Breast epithelium (tissue), 3 donors: ENCODE measurements around the gene LY9.

Experiments used
- POLR2A ChIP-seq: fragments of 450-650 bp; IDR thresholded peaks from one replicate; pipeline ENCODE4 v1.6.1; 2016; ENCODE audit warnings: antibody characterized with exemption, mild to moderate bottlenecking, moderate library complexity
- TF ChIP-seq, protein P1 (sequence below), 3 donors: fragments of 450-650 bp; IDR thresholded peaks; one replicate each; pipeline ENCODE4 v1.5.1; 2016 to 2017; ENCODE audit warnings: antibody characterized with exemption in 3 of 3, mild to moderate bottlenecking in 3 of 3, moderate library complexity in 3 of 3

DNA sequence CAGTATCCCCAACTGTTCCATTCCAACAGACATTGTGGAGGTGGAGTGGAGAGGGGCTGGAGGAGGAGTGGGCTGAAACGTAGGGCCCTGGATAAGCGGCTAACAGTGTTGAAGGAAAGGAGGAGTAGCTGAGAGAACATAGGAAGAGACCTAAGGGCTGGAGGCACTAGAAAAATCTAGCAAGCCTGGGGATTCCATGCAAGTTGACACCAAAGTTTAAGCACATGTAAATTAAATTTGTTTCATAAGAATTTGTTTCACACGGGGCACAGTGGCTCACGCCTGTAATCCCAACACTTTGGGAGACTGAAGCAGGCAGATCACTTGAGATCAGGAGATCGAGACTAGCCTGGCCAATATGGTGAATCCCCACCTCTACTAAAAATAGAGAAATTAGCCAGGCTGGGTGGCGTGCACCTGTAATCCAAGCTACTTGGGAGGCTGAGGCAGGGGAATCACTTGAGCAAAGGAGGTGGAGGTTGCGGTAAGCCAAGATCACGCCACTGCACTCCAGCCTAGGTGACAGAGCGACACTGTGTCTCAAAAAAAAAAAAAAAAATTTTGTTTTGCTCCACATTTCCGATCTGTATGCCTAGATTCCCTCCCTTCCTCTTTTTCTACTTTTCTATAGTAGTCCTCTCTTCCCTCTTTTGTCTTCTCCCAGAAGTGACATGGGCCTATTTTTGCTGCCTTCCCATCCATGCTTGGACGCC, 67.2 kb downstream of the LY9 start:
- TF ChIP-seq POLR2A, result no peak
- TF ChIP-seq, protein P1, sequence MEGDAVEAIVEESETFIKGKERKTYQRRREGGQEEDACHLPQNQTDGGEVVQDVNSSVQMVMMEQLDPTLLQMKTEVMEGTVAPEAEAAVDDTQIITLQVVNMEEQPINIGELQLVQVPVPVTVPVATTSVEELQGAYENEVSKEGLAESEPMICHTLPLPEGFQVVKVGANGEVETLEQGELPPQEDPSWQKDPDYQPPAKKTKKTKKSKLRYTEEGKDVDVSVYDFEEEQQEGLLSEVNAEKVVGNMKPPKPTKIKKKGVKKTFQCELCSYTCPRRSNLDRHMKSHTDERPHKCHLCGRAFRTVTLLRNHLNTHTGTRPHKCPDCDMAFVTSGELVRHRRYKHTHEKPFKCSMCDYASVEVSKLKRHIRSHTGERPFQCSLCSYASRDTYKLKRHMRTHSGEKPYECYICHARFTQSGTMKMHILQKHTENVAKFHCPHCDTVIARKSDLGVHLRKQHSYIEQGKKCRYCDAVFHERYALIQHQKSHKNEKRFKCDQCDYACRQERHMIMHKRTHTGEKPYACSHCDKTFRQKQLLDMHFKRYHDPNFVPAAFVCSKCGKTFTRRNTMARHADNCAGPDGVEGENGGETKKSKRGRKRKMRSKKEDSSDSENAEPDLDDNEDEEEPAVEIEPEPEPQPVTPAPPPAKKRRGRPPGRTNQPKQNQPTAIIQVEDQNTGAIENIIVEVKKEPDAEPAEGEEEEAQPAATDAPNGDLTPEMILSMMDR (IDR thresholded peaks at IDR 0.05), result no peak
